ENCODE data around the gene TMEM18.

TMEM18 gene

GRCh38 chr2:694174-694573 lies 17.0 kb upstream of the TMEM18 start:
- H3K4me3 ChIP-seq (replicated peaks; ENCODE audit: low read depth, low read length) = no peak overlapping the region
- no peak for TF ChIP-seq CTCF (IDR thresholded peaks at IDR 0.05; ENCODE audit: low read depth, low read length, missing control alignments)
- no peak for DNase-seq (ENCODE audit: extremely low read depth, low read depth)

DNA sequence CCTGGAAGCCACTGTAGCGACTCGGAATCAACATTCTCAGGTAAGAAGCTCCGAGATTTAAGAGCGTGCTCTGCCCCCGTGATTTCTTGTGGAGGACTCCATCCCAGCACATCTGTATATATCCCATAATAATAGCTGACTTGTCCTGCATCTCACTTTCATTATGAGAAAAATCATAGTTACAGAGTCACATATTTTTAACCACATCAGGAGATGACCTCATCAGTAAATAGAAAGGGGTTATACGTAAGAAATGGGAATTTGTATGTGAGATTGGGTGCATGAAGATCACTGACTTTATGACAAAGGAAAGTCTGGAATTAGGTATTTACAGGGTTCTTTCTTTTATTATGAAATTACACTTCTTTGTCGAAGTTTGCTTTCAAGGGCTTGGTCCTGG lies 16.4 kb upstream of the TMEM18 start:
- no peak overlapping the region for H3K4me3 ChIP-seq (replicated peaks; ENCODE audit: low read depth, low read length)
- no peak for DNase-seq (ENCODE audit: extremely low read depth, low read depth)
- TF ChIP-seq CTCF (IDR thresholded peaks at IDR 0.05; ENCODE audit: low read depth, low read length, missing control alignments) = no peak

DNA sequence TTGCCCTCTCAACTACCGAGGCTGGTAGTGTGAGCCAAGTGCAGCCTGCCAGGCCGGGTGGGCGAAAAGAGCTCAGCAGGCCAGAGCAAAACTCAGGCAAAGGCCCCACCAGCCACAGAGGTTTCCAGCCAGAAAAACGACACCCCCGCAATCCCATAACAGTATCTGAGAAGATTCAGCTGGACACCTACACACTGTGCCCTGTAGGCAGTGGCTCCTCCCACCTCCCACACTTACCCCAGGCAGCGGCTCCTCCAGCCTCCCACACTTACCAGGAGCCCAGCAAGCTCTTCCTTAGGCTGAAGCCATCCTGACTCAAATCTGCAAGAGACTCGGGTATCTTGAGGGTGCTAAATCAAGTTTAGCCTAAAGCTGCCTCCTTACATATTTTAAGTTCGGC lies 15.6 kb upstream of the TMEM18 start:
- no peak for DNase-seq (ENCODE audit: extremely low read depth, low read depth)
- no peak for TF ChIP-seq CTCF (IDR thresholded peaks at IDR 0.05; ENCODE audit: low read depth, low read length, missing control alignments)
- no peak overlapping the region for H3K4me3 ChIP-seq (replicated peaks; ENCODE audit: low read depth, low read length)

- H3K4me3 ChIP-seq (replicated peaks; ENCODE audit: low read depth, low read length) = no peak overlapping the region
- no peak for TF ChIP-seq CTCF (IDR thresholded peaks at IDR 0.05; ENCODE audit: low read depth, low read length, missing control alignments)
- DNase-seq (ENCODE audit: extremely low read depth, low read depth) = no peak
These were observed 14.9 kb upstream of the TMEM18 start for GRCh38 chr2:691821-692761.

DNA sequence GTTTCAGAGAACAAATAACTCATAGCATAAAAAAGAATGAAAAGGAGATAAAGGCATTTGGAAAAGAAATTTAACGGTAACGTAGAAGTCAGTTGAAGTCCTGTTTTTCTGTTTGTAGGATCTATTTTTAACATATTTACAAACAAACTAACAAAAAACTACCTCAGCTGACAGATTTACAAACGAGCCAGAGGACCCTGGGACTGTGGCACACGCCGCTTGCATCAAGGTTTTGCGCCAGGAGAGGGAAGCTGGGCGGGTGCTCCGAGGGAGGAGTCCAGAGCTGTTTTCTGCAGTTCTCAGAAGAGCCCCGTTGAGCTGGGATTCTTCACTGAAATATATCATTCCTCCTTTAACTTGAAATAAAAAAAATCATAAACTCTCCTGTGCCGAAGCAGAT lies 13.6 kb upstream of the TMEM18 start:
- DNase-seq (ENCODE audit: extremely low read depth, low read depth) = no peak
- no peak overlapping the region for H3K4me3 ChIP-seq (replicated peaks; ENCODE audit: low read depth, low read length)
- no peak for TF ChIP-seq CTCF (IDR thresholded peaks at IDR 0.05; ENCODE audit: low read depth, low read length, missing control alignments)

DNA sequence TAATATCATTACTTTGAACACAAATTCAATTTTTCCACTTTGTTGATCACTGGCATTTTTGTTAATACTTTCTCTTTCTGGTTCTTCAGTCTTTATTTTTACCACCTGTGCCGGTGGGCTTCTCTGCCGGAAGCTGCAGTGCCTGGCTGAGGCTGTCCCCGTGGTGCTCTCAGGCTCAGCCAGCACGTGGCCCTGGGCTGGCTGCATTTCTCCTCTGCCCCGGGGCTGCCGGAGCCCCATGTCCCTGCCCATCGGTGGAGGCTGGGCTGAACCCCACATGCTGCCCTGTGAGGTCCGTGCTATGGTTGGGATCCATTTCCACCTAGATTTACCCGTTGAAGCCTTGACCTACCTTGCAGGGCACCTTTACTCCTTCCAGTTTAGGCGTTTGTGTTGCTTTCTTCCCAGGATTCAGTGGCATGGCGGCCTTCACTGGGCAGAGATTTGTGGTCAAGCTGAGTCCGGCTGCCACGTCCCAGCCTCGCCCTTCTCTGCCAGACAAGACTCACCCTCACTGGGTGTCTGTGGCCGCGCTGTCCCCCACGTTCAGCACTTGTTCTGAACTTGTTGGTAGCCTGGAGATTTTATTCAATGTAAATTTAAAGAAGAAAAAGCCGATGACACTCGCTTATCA lies 12.8 kb upstream of the TMEM18 start:
- no peak overlapping the region for H3K4me3 ChIP-seq (replicated peaks; ENCODE audit: low read depth, low read length)
- DNase-seq (ENCODE audit: extremely low read depth, low read depth) = no peak
- TF ChIP-seq CTCF (IDR thresholded peaks at IDR 0.05; ENCODE audit: low read depth, low read length, missing control alignments) = no peak

Data from HFF-Myc (cell line).